IPS DF 4.7 (cell line): ENCODE results near the gene FKBP7.
"Not testable (repeated sequence)": the region's sequence is repeated elsewhere in the genome, so short reads cannot be mapped to it uniquely, and the experiment has no call there.

ENCODE experiments used
- DNase-seq: peaks from one replicate; pipeline ENCODE4 v3.0.0-alpha.2; 2013; ENCODE audit warnings: low spot score; ENCODE audit errors: extremely low read depth

The FKBP7 gene

GRCh38 chr2:178485356-178485755 is 7.0 kb upstream of the FKBP7 start:
- no peak for DNase-seq

- no peak for DNase-seq
Measured at GRCh38 chr2:178484245-178485041, 6.0 kb upstream of the FKBP7 start.

- no peak for DNase-seq
Measured at GRCh38 chr2:178482437-178482836, 4.0 kb upstream of the FKBP7 start.

- DNase-seq, result no peak
Measured at GRCh38 chr2:178480227-178481181, 2.1 kb upstream of the FKBP7 start, which contains the start of gene PLEKHA3. Gene PLEKHA3 (plus strand): TSS chr2:178480457. CDS start chr2:178480870, 413 bp downstream.

GRCh38 chr2:178479758-178480226 is 1.4 kb upstream of the FKBP7 start:
- DNase-seq, result no peak

GRCh38 chr2:178479275-178479616 is 846 bp upstream of the FKBP7 start:
- no peak for DNase-seq

GRCh38 chr2:178478130-178478438 is 316 bp downstream of the FKBP7 start:
- no peak for DNase-seq

GRCh38 chr2:178477443-178478129 is 814 bp downstream of the FKBP7 start:
- no peak for DNase-seq

GRCh38 chr2:178476477-178476876 is 1.9 kb downstream of the FKBP7 start:
- no peak for DNase-seq

DNA sequence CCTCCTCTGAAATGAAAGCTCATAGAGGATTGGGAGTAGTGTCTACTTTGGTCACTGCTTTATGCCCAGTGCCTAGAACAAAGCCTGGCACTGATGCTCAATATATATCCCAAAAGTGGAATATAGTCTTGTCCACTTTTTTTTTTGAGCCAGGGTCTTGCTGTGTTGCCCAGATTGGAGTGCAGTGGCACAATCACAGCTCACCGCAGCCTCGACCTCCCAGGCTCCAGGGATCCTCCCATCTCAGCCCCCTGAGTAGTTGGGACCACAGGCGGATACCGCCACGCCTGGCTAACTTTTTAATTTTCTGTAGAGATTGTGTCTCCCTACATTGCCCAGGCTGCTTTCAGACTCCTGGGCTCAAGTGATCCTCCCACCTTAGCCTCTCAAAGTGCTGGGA is 3.8 kb downstream of the FKBP7 start:
- no peak for DNase-seq

- DNase-seq, result no peak
Measured at GRCh38 chr2:178473931-178474330, 4.5 kb downstream of the FKBP7 start.

DNA sequence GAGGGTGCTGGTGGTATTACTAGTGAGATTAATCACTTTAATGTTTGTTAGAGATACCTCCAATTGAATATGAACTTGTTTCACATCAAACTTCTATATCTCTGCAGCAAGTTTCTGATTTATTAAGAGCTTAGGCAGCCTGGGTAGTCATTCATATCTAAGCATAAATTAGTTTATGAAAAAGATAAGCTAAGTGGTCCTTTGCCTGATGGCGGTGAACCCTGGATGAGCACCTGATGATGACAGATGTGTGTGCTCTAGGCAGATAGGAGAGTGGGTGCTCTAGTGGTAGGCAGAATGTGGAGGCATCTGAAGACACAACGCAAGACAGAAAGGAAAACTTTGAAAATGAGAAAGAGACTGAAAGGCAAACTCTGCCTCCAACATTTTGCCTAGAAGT is 5.0 kb downstream of the FKBP7 start:
- DNase-seq, result no peak

DNA sequence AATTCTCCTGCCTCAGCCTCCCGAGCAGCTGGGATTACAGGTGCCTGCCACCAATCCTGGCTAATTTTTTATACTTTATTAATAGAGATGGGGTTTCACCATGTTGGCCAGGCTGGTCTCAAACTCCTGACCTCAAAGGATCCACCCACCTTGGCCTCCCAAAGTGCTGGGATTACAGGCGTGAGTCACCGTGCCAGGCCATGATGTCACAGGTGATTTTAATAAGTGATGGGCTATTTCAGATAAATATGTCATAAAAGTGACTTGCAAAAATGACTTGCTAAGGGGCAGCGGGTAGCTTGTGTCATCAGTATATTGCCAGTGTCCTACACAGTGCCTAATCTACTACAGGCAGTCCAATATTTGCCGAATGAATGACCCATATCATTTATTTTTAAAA is 7.1 kb downstream of the FKBP7 start:
- not testable (repeated sequence) for DNase-seq

DNA sequence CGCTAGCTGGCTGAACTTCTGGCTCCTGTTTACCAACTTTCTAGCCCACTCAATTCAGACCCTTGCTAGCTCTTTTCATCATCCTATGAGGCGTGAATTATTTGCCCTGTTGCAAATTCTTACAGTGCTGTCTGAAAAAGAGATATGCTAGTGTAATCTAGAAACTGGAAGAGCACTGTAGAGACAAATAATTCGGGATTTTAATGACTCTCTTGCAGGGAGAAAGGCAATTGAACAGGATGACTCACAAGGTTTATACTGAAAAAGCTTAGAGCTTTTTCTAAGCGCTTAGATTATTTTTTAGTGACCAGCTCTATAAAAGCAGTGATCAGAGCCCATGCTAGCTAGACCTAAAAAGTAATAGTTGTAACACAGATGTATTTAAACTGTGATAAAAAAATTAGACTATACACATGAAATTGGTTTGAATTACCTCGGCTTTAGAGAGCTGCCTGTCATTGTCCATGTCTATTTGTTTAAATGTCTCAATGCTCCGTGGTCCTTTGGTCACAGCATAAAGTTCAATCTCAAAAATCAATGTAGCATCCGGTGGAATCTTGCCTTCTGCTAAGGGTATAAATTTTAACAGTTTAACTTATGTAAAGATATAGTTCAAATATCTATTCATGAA is 9.1 kb downstream of the FKBP7 start:
- no peak for DNase-seq

DNA sequence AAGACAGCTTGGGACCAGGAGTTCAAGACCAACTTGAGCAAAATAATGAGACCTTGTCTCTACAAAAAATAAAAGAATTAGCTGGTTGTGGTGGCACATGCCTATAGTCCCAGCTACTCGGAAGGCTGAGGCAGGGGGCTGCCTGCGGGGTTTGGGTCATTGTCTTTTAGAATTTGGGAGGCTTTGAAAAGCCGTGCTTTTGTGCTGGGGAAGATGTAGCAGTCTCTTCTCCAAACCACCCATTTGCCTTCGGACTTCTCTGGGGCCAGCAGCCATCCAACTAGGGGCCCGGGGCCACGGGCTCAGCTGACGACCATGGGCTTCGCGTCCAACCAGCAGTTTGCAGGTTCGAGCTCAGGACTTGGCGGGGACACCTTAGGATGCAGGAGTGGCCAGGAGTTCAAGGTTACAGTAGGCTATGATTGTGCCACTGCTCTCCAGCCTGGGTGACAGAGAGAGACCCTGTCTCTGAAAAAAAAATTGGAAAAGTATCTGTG is 21.0 kb downstream of the FKBP7 start:
- no peak for DNase-seq

DNA sequence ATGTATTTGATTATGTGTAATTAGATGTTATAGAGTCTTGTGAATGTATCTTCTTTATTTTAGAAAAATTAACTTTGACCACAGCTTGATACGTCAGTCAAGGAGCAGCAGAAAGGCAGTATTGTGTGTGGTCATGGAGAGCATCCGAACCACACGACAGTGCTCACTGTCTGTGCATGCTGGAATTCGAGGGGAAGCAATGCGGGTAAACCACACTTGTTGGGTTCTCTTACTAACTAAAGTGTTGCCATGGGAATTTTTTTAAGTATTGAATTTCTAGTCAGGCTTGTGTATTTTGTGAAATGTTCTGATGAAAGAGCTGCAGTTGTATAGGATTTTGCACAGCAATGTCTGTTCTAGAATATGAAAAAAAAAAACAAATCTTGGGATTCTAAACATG is 22.5 kb downstream of the FKBP7 start:
- no peak for DNase-seq

DNA sequence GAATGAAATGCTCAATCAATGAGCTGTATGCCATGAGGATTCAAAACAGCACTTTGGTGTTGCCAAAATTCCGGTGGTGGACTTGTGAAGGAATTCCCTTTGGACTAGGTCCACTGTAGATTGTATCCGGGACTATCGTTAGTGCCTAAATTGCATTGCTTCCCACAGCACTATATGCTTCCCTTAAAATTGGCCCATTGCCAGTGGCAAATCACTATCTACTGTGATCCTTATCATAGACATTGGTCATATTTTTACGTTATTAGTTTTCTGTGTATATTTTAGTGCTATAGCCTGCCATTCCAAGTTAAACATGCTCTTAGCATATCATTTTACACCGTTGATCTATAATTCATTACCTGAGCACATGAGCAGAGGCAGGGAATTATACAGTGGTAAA is 25.5 kb downstream of the FKBP7 start:
- DNase-seq, result no peak

DNA sequence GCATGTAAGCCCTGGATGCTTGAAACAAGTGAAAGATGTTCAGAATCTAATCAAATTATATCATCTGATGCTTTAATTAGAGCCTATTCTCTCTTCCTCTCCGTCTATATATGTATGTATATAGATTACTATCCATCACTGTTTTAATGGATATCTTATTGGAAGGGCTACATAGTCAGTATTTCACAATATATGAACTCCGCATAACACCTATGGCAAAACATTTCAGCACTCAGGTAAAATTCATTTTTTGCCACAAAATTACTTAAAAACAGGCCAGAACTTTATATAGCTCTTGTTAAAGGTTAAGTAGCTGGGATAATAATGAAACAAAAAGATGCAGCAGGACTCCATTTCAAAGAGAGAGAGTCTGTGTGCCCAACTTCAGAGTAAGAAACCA is 26.1 kb downstream of the FKBP7 start:
- no peak for DNase-seq

GRCh38 chr2:178450774-178451525 is 27.4 kb downstream of the FKBP7 start, which contains the start of the genes PJVK and PRKRA:
Gene PJVK (plus strand): TSS chr2:178451378. CDS start chr2:178453410, 2,032 bp downstream.
Gene PRKRA (minus strand): TSS chr2:178451175. CDS start chr2:178451030, 145 bp downstream.
- DNase-seq, result no peak

DNA sequence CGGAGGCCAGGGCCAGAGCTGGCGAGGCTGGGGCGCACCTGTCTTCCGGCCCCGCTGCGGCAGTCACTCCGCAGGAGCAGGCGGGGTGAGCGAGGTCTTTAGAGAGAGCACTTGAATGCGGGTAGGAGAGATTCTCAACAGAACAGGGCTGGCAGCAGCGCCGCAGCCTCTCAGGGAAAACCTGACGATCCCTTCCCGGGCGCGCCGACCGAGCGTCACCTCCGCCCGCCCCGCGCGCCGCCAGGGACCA is 28.0 kb downstream of the FKBP7 start:
- no peak for DNase-seq
